Activated naive CD4-positive, alpha-beta T cell treated with anti-CD3 and anti-CD28 coated beads for 36 hours (primary cell): ENCODE data around the gene DHRS1. TPM values are rescaled to one million over a fixed set of nuclear protein-coding genes. Genes with fewer than 3 reads are reported as not detected.
A peak's percentile ranks its signal among the peaks of the same experiment; 100 is the strongest.
"Not testable (repeated sequence)": the region's sequence is repeated elsewhere in the genome, so short reads cannot be mapped to it uniquely, and the experiment has no call there.

Source experiments
- CTCF ChIA-PET: fragments of 350-600 bp; sonication (Branson Sonifier 250); formaldehyde crosslinking; loops from one replicate; lab custom pipeline; 2021; ENCODE audit warnings: antibody characterized with exemption; lab: Charles Lee
- DNase-seq: peaks from one replicate; pipeline ENCODE4 v3.0.0-alpha.2; 2020
- H3K27ac Mint-ChIP-seq: one replicate; pipeline ENCODE4 v1.8.0; 2021; ENCODE audit warnings: mild to moderate bottlenecking, mixed read lengths
- H3K27me3 Mint-ChIP-seq: one replicate; pipeline ENCODE4 v1.8.0; 2021; ENCODE audit warnings: low read depth, mixed read lengths
- H3K36me3 Mint-ChIP-seq: one replicate; pipeline ENCODE4 v1.8.0; 2021; ENCODE audit warnings: low read depth, mixed read lengths
- H3K4me1 Mint-ChIP-seq: one replicate; pipeline ENCODE4 v1.8.0; 2021; ENCODE audit warnings: low read depth, mixed read lengths
- H3K4me3 Mint-ChIP-seq: one replicate; pipeline ENCODE4 v1.8.0; 2021; ENCODE audit warnings: mild to moderate bottlenecking, moderate library complexity, mixed read lengths
- H3K9me3 Mint-ChIP-seq: one replicate; pipeline ENCODE4 v1.8.0; 2021; ENCODE audit warnings: mixed read lengths
- intact Hi-C: fragments of 100-400 bp; cut with micrococcal nuclease; formaldehyde crosslinking; loops from one replicate; pipeline ENCODE4 v1.15.1; 2023
- total RNA-seq, 2 experiments: library from RNA; stranded (reverse); gene quantifications; one replicate each; pipeline ENCODE4 v1.2.3, GENCODE V29; 2021

Gene DHRS1
- total RNA-seq, 2 experiments from 2014 or later: 11.8 to 13.8 TPM

DNA sequence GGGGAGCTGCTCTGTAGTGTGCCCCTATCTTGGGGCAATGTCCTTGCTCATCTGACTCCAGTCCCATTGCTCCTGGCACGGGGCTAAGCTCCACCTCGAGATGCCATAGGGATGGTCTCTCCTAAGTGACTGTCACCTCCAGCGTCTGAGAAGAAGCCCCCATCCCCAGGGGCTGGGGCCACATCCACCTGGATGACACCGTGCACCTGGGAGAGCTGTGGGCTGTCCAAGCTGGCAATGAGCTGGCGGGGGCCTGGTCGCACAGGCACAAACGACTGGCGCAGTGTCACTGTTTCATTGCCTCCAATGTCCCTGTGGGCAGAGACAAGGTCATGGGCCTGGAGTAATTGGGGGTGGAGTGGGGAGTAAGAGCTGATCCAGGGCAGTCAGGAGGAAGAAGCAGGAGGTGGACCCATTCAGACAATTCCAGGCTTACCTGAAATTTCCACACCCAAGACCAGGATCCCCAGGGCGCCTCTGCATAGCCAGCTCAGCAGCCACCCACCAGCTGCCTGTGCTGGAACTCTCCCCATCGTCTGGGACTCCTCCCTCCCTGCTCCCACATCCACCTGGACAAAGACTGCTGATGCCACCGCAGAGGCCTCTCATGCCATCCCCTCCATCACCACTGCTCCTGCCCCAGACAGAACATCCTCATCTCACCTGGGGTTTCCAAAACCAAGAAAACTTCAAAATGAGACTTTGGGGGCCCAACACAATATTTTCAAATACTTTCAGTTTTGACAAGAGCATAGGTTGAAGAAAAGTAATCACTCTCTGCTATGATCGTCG is 50.2 kb downstream of the DHRS1 start:
- Mint-ChIP-seq H3K27ac (no peak overlapping the region), H3K9me3 (no peaks in the 10 kb centered on the region), H3K4me1 (peaks cover 28% of the 10 kb centered on the region), H3K36me3 (peaks cover 6% of the 10 kb centered on the region), H3K27me3 (no peaks in the 10 kb centered on the region), H3K4me3 (no peak overlapping the region)
- CTCF ChIA-PET: interaction anchor here (1.0 to 9.5 kb wide), 4 partner anchors 22 to 59 kb away, joined by 3 to 310 read pairs (median 4); partner anchors contain the start of genes CIDEB, DHRS1, NOP9 and RABGGTA
- DNase-seq: no peak
- intact Hi-C loops: no loop called here

DNA sequence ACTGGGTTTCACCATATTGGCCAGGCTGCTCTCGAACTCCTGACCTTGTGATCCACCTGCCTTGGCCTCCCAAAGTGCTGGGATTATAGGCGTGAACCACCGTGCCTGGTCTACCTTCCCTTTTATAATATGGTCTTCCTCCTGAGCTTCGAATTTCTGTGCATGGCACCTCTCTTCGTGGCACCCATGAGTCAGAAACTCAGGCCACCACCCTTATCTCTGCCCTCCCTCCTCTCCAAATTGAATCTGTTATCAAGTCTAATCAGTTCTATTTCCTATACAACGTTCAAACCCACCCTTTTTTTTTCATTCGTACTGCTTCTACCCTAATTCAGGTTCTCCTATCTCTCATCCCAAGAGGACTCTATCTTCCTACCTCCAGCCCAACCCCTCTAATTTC is 52.2 kb downstream of the DHRS1 start:
- Mint-ChIP-seq H3K36me3 (peaks cover 3% of the 10 kb centered on the region), H3K9me3 (no peaks in the 10 kb centered on the region), H3K27ac (peak overlapping the region; percentile 33), H3K27me3 (no peaks in the 10 kb centered on the region), H3K4me1 (peaks cover 34% of the 10 kb centered on the region), H3K4me3 (no peak overlapping the region)
- intact Hi-C loops: no loop called here
- CTCF ChIA-PET: interaction anchor here (0.7 to 9.5 kb wide), 14 partner anchors 18 to 184 kb away, joined by 4 to 310 read pairs (median 8); partner anchors contain the start of genes CIDEB, DHRS1, LTB4R2 and MDP1
- DNase-seq: no peak

DNA sequence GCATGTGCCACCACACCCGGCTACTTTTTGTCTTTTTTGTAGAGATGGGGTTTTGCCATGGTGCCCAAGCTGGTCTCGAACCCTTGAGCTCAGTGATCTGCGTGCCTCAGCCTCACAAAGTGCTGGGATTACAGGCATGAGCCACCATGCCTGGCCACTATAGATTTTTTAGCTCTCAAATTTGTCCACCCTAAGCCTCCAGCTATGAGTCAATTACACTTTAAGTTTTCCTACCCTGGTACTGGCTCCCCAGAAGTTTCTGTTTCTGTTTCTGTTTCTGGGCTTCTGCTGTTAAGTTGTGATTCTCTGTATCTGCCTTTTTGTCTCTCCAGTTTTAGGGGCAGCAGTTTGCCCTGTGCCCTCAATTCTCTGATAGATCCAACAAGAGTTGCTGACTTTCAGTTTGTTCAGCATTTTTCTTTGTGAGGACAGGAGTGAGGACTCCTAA is 52.8 kb downstream of the DHRS1 start:
- intact Hi-C loops: no loop called here

DNA sequence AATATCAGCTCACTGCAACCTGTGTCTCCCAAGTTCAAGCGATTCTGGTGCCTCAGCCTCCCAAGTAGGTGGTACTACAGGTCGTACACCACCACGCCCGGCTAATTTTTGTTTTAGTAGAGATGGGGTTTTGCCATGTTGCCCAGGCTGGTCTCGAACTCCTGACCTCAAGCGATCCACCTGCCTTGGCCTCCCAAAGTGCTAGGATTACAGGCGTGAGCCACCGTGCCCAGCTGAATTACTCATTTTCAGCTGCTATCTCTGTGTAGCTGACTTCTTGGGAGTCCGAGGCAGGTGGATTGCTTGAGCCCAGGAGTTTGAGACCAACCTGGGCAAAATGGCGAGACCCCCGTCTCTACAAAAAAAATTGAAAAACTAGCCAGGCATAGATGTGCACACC is 54.2 kb downstream of the DHRS1 start:
- H3K27ac Mint-ChIP-seq: not testable (repeated sequence)

More for the DNA sequence above, 52.8 kb downstream of the DHRS1 start:
- no peaks in the 10 kb centered on the region for H3K27me3 Mint-ChIP-seq
- peak overlapping the region; percentile 31 for H3K4me3 Mint-ChIP-seq
- no peaks in the 10 kb centered on the region for H3K9me3 Mint-ChIP-seq
- peak; percentile 40 for DNase-seq
- peak overlapping the region; percentile 83 for H3K27ac Mint-ChIP-seq
- peaks cover 5% of the 10 kb centered on the region for H3K36me3 Mint-ChIP-seq
- CTCF ChIA-PET: interaction anchor here (0.6 to 9.5 kb wide), 17 partner anchors 11 to 185 kb away, joined by 3 to 310 read pairs (median 8); partner anchors contain the start of genes CIDEB, DHRS1, LTB4R2 and MDP1
- H3K4me1 Mint-ChIP-seq: peaks cover 36% of the 10 kb centered on the region

DNA sequence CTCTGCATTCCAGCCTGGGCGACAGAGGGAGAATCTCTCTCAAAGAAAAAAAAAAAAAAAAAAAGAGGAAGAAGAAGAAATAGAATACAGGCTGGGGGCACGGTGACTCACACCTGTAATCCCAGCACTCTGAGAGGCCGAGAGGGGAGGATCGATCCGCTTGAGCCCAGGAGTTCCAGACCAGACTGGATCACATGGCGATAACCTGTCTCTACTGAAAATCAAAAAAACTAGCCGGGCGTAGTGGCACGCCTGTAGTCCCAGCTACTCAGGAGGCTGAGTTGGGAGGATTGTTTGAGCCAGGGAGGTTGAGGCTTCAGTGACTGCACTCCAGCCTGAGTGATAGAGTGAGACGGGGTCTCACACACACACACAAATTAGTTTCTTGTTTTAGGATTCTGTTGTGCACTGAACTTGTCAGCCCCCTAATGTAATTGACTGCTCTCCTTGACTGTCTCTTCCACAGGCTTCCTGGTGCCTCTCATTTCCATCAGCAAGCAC is 56.2 kb downstream of the DHRS1 start:
- no peak for DNase-seq
- no peaks in the 10 kb centered on the region for H3K27me3 Mint-ChIP-seq

More for the DNA sequence above, 54.2 kb downstream of the DHRS1 start:
- peaks cover 13% of the 10 kb centered on the region for H3K36me3 Mint-ChIP-seq
- H3K9me3 Mint-ChIP-seq, H3K27me3 Mint-ChIP-seq, H3K4me3 Mint-ChIP-seq, intact Hi-C loops, DNase-seq: not testable (repeated sequence)
- CTCF ChIA-PET: interaction anchor here (0.7 to 9.5 kb wide), 10 partner anchors 25 to 186 kb away, joined by 3 to 310 read pairs (median 6); partner anchors contain the start of genes CIDEB, DHRS1, LTB4R2 and MDP1
- peaks cover 39% of the 10 kb centered on the region for H3K4me1 Mint-ChIP-seq

DNA sequence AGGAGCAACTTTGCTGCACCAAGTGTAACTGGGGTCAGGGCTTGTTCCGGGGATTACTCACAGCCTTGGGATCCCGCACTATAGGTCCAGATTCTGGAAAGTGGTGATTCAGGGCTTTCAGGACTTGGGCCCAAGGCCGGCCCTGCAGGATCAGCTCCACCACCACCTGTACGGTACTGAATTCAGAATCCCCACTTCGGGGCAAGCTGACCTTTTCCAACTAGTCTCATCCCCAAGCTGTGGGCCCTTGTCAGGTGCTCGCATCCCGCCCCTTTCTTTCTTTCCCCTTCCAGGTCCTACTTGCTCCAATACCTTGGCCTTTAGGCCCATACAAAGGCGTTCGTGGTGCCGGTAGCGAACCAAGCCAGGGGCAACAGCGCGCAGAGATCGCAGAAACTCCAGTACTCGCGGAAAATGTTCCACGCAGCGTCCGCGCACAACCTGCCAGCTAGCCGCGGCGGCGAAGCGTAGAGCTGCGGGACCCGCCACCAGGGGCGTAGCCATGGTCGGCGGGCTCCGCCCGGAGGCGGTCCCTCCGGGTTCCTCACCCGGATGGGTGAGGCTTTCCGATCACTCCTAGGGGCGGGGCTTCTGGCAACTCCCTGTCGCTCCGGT is 57.6 kb downstream of the DHRS1 start:
- H3K4me3 Mint-ChIP-seq: peak overlapping the region; percentile 97
- no peaks in the 10 kb centered on the region for H3K9me3 Mint-ChIP-seq
- H3K27ac Mint-ChIP-seq: peak overlapping the region; percentile 100
- CTCF ChIA-PET: interaction anchor here (0.7 to 9.5 kb wide), 34 partner anchors 8 to 195 kb away, joined by 3 to 310 read pairs (median 7); partner anchors contain the start of genes CHMP4A, CIDEB, DCAF11 and DHRS1
- H3K36me3 Mint-ChIP-seq: peaks cover 34% of the 10 kb centered on the region
- peak; percentile 94 for DNase-seq
- H3K4me1 Mint-ChIP-seq: peaks cover 49% of the 10 kb centered on the region
- H3K27me3 Mint-ChIP-seq: no peaks in the 10 kb centered on the region
- intact Hi-C loops: loop anchor here (1.0 to 2.0 kb wide), 14 partner anchors 10 to 228 kb away; partner anchors contain the start of genes DCAF11, EMC9, GMPR2 and IPO4

More for the DNA sequence above, 56.2 kb downstream of the DHRS1 start:
- peak overlapping the region; percentile 100 for H3K27ac Mint-ChIP-seq
- peaks cover 47% of the 10 kb centered on the region for H3K4me1 Mint-ChIP-seq
- intact Hi-C loops: loop anchor here (1.0 to 2.0 kb wide), 5 partner anchors 45 to 185 kb away; no protein-coding TSS in a partner anchor
- no peaks in the 10 kb centered on the region for H3K9me3 Mint-ChIP-seq
- peaks cover 22% of the 10 kb centered on the region for H3K36me3 Mint-ChIP-seq
- CTCF ChIA-PET: interaction anchor here (0.7 to 9.5 kb wide), 27 partner anchors 8 to 368 kb away, joined by 3 to 310 read pairs (median 9); partner anchors contain the start of genes CHMP4A, CIDEB, DHRS1 and GMPR2
- H3K4me3 Mint-ChIP-seq: peak overlapping the region; percentile 97

Other genes with a start within 250 kb of the DHRS1 start
- gene CARMIL3, start 247.8 kb downstream of the DHRS1 start, total RNA-seq: under 1 TPM; 0.48 to 0.99 TPM
- not detected for gene CPNE6, start 228.2 kb downstream of the DHRS1 start, total RNA-seq
- gene PCK2, start 205.5 kb downstream of the DHRS1 start, total RNA-seq: 100 to 1,000 TPM; 117 TPM
- gene DCAF11, start 185.0 kb downstream of the DHRS1 start, total RNA-seq: 10 to 100 TPM; 79.4 to 84.0 TPM
- 1 to 10 TPM; 1.7 to 1.9 TPM for gene NRL, start 184.8 kb downstream of the DHRS1 start, total RNA-seq
- under 1 TPM; 0.19 to 0.30 TPM for gene FITM1, start 169.1 kb downstream of the DHRS1 start, total RNA-seq
- gene PSME1, start 163.6 kb downstream of the DHRS1 start, total RNA-seq: 100 to 1,000 TPM; 406 to 416 TPM
- 10 to 100 TPM; 38.4 to 38.9 TPM for gene EMC9, start 158.2 kb downstream of the DHRS1 start, total RNA-seq
- gene PSME2, start 153.2 kb downstream of the DHRS1 start, total RNA-seq: 100 to 1,000 TPM; 392 to 404 TPM
- gene RNF31, start 152.3 kb downstream of the DHRS1 start, total RNA-seq: 10 to 100 TPM; 51.1 to 53.8 TPM
- 100 to 1,000 TPM; 202 to 212 TPM for gene IRF9, start 138.5 kb downstream of the DHRS1 start, total RNA-seq
- 10 to 100 TPM; 19.3 to 22.3 TPM for gene REC8, start 127.7 kb downstream of the DHRS1 start, total RNA-seq
- 10 to 100 TPM; 64.2 to 74.5 TPM for gene IPO4, start 111.0 kb downstream of the DHRS1 start, total RNA-seq
- gene TM9SF1, start 104.3 kb downstream of the DHRS1 start, total RNA-seq: 10 to 100 TPM; 14.7 to 15.1 TPM
- not detected for gene TSSK4, start 94.1 kb downstream of the DHRS1 start, total RNA-seq
- gene CHMP4A, start 86.3 kb downstream of the DHRS1 start, total RNA-seq: 10 to 100 TPM; 65.2 to 66.5 TPM
- 10 to 100 TPM; 10.2 to 13.6 TPM for gene MDP1, start 83.7 kb downstream of the DHRS1 start, total RNA-seq
- gene NEDD8, start 67.4 kb downstream of the DHRS1 start, total RNA-seq: 100 to 1,000 TPM; 172 to 196 TPM
- 10 to 100 TPM; 60.5 to 63.7 TPM for gene GMPR2, start 66.9 kb downstream of the DHRS1 start, total RNA-seq
- 100 to 1,000 TPM; 117 to 128 TPM for gene TINF2, start 57.2 kb downstream of the DHRS1 start, total RNA-seq
- 10 to 100 TPM; 13.5 to 13.8 TPM for gene TGM1, start 36.6 kb downstream of the DHRS1 start, total RNA-seq
- 10 to 100 TPM; 74.9 to 76.2 TPM for gene RABGGTA, start 28.2 kb downstream of the DHRS1 start, total RNA-seq
- gene NOP9, start 70 bp upstream of the DHRS1 start, total RNA-seq: 10 to 100 TPM; 24.8 to 26.4 TPM
- gene CIDEB, start 8.2 kb upstream of the DHRS1 start, total RNA-seq: 10 to 100 TPM; 10.9 to 15.1 TPM
- 10 to 100 TPM; 12.2 to 12.8 TPM for gene LTB4R2, start 10.4 kb upstream of the DHRS1 start, total RNA-seq
- gene LTB4R, start 11.7 kb upstream of the DHRS1 start, total RNA-seq: 10 to 100 TPM; 10.6 to 11.4 TPM
- 1 to 10 TPM; 1.6 to 2.4 TPM for gene ADCY4, start 35.3 kb upstream of the DHRS1 start, total RNA-seq
- gene RIPK3, start 40.2 kb upstream of the DHRS1 start, total RNA-seq: 1 to 10 TPM; 5.9 to 7.6 TPM
- under 1 TPM in 1 of 2 experiments, not detected in 1; 0.15 TPM for gene NFATC4, start 68.4 kb upstream of the DHRS1 start, total RNA-seq
- gene NYNRIN, start 99.2 kb upstream of the DHRS1 start, total RNA-seq: under 1 TPM in 1 of 2 experiments, not detected in 1; 0.02 TPM
- gene CBLN3, start 129.9 kb upstream of the DHRS1 start, total RNA-seq: 1 to 10 TPM; 7.7 to 8.6 TPM
- 10 to 100 TPM; 59.8 to 62.5 TPM for gene KHNYN, start 130.2 kb upstream of the DHRS1 start, total RNA-seq
- gene SDR39U1, start 143.0 kb upstream of the DHRS1 start, total RNA-seq: 10 to 100 TPM; 70.5 to 72.4 TPM
- gene CMA1, start 208.5 kb upstream of the DHRS1 start, total RNA-seq: 1 to 10 TPM; 1.2 to 2.1 TPM